Measurements from ENCODE around the gene ADPRHL1.

GRCh38 chr13:113410472-113411201 is 42.7 kb downstream of the ADPRHL1 start:
- TF ChIP-seq EZH2 (IDR thresholded peaks at IDR 0.05; ENCODE audit: low read length) (no peak), CTCF (optimal IDR thresholded peaks at IDR 0.05 in 1 of 3, IDR thresholded peaks at IDR 0.05 in 1 of 3, conservative IDR thresholded peaks at IDR 0.05 in 1 of 3; ENCODE audit: extremely low read depth in 1 of 3, insufficient read depth in 2 of 3, low read length in 3 of 3) (no peak)

Data from keratinocyte (primary cell).